GM23338 (cell line): ENCODE data around the gene YPEL5.

Experiments used
- CREB1 ChIP-seq: fragments of 250-450 bp; sonication (Bioruptor Pico); IDR thresholded peaks from 2 replicates; pipeline ENCODE4 v1.5.0; 2020; ENCODE audit warnings: low read depth, mild to moderate bottlenecking, moderate library complexity
- EZH2 ChIP-seq: fragments of 200-600 bp; sonication (generic); IDR thresholded peaks from one replicate; pipeline ENCODE4 v1.8.0; 2017; ENCODE audit warnings: antibody characterized with exemption, mild to moderate bottlenecking, low read depth; ENCODE audit not compliant: unreplicated experiment
- EZH2phosphoT487 ChIP-seq: fragments of 200-600 bp; sonication (generic); IDR thresholded peaks from one replicate; pipeline ENCODE4 v1.8.1; 2018; ENCODE audit warnings: antibody characterized with exemption; ENCODE audit not compliant: unreplicated experiment
- NANOG ChIP-seq: IDR thresholded peaks from 2 replicates; pipeline ENCODE4 v1.6.1; 2016; ENCODE audit warnings: antibody characterized with exemption, borderline replicate concordance
- POLR2AphosphoS5 ChIP-seq: IDR thresholded peaks from 2 replicates; pipeline ENCODE4 v1.6.1; 2016; ENCODE audit warnings: antibody characterized with exemption, low read depth
- ZNF331 ChIP-seq: fragments of 250-450 bp; sonication (Bioruptor Pico); IDR thresholded peaks from 2 replicates; pipeline ENCODE4 v1.5.0; 2020; ENCODE audit warnings: low read depth, mild to moderate bottlenecking, moderate library complexity
- TF ChIP-seq, protein P1 (sequence below): IDR thresholded peaks from one replicate; pipeline ENCODE4 v1.6.1; 2018; ENCODE audit warnings: antibody characterized with exemption; ENCODE audit not compliant: unreplicated experiment
- TF ChIP-seq, protein P2 (sequence below), 2 experiments: fragments of 200-600 bp in 1 of 2; sonication (generic) in 1 of 2; conservative IDR thresholded peaks; 2 replicates each; pipeline versions ENCODE4 v1.5.1 to v1.6.1; 2016 to 2017; ENCODE audit warnings: antibody characterized with exemption in 2 of 2, low read depth in 2 of 2, mild to moderate bottlenecking in 2 of 2, moderate library complexity in 1 of 2

GRCh38 chr2:30149513-30149912 is 2.7 kb downstream of the YPEL5 start:
- TF ChIP-seq, protein P1, sequence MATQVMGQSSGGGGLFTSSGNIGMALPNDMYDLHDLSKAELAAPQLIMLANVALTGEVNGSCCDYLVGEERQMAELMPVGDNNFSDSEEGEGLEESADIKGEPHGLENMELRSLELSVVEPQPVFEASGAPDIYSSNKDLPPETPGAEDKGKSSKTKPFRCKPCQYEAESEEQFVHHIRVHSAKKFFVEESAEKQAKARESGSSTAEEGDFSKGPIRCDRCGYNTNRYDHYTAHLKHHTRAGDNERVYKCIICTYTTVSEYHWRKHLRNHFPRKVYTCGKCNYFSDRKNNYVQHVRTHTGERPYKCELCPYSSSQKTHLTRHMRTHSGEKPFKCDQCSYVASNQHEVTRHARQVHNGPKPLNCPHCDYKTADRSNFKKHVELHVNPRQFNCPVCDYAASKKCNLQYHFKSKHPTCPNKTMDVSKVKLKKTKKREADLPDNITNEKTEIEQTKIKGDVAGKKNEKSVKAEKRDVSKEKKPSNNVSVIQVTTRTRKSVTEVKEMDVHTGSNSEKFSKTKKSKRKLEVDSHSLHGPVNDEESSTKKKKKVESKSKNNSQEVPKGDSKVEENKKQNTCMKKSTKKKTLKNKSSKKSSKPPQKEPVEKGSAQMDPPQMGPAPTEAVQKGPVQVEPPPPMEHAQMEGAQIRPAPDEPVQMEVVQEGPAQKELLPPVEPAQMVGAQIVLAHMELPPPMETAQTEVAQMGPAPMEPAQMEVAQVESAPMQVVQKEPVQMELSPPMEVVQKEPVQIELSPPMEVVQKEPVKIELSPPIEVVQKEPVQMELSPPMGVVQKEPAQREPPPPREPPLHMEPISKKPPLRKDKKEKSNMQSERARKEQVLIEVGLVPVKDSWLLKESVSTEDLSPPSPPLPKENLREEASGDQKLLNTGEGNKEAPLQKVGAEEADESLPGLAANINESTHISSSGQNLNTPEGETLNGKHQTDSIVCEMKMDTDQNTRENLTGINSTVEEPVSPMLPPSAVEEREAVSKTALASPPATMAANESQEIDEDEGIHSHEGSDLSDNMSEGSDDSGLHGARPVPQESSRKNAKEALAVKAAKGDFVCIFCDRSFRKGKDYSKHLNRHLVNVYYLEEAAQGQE, result no peak
- TF ChIP-seq EZH2 (no peak), POLR2AphosphoS5 (no peak), EZH2phosphoT487 (no peak), CREB1 (CRISPR knock-in tag) (no peak), NANOG (no peak), ZNF331 (no peak)
- TF ChIP-seq, protein P2, sequence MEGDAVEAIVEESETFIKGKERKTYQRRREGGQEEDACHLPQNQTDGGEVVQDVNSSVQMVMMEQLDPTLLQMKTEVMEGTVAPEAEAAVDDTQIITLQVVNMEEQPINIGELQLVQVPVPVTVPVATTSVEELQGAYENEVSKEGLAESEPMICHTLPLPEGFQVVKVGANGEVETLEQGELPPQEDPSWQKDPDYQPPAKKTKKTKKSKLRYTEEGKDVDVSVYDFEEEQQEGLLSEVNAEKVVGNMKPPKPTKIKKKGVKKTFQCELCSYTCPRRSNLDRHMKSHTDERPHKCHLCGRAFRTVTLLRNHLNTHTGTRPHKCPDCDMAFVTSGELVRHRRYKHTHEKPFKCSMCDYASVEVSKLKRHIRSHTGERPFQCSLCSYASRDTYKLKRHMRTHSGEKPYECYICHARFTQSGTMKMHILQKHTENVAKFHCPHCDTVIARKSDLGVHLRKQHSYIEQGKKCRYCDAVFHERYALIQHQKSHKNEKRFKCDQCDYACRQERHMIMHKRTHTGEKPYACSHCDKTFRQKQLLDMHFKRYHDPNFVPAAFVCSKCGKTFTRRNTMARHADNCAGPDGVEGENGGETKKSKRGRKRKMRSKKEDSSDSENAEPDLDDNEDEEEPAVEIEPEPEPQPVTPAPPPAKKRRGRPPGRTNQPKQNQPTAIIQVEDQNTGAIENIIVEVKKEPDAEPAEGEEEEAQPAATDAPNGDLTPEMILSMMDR (conservative IDR thresholded peaks at IDR 0.05; ENCODE audit: low read depth in 2 of 2), result no peak
